Measurements from ENCODE around the gene MYH16.
"Not testable (repeated sequence)": the region's sequence is repeated elsewhere in the genome, so short reads cannot be mapped to it uniquely, and the experiment has no call there.

MYH16 gene

GRCh38 chr7:99275496-99275895 is 2.9 kb downstream of the MYH16 start:
- H3K27me3 Mint-ChIP-seq = no peaks in the 10 kb centered on the region
- no peaks in the 10 kb centered on the region for H3K36me3 Mint-ChIP-seq
- H3K27ac Mint-ChIP-seq = no peak overlapping the region
- H3K4me1 Mint-ChIP-seq = peaks cover 13% of the 10 kb centered on the region
- H3K9me3 Mint-ChIP-seq = no peaks in the 10 kb centered on the region
- H3K4me3 Mint-ChIP-seq = no peak overlapping the region

- H3K4me1 Mint-ChIP-seq = peaks cover 13% of the 10 kb centered on the region
- no peaks in the 10 kb centered on the region for H3K36me3 Mint-ChIP-seq
- no peak overlapping the region for H3K27ac Mint-ChIP-seq
- no peaks in the 10 kb centered on the region for H3K27me3 Mint-ChIP-seq
- H3K4me3 Mint-ChIP-seq = no peak overlapping the region
- H3K9me3 Mint-ChIP-seq = no peaks in the 10 kb centered on the region
These were observed 5.5 kb downstream of the MYH16 start for GRCh38 chr7:99278180-99278579.

- H3K36me3 Mint-ChIP-seq, H3K4me3 Mint-ChIP-seq, H3K9me3 Mint-ChIP-seq, H3K4me1 Mint-ChIP-seq, H3K27ac Mint-ChIP-seq, H3K27me3 Mint-ChIP-seq: not testable (repeated sequence)
These were observed 11.5 kb downstream of the MYH16 start for GRCh38 chr7:99284165-99284564.

- no peaks in the 10 kb centered on the region for H3K4me1 Mint-ChIP-seq
- no peaks in the 10 kb centered on the region for H3K9me3 Mint-ChIP-seq
- no peak overlapping the region for H3K4me3 Mint-ChIP-seq
- no peaks in the 10 kb centered on the region for H3K36me3 Mint-ChIP-seq
- no peaks in the 10 kb centered on the region for H3K27me3 Mint-ChIP-seq
- H3K27ac Mint-ChIP-seq = no peak overlapping the region
These were observed 15.3 kb downstream of the MYH16 start for GRCh38 chr7:99287779-99288534.

- no peaks in the 10 kb centered on the region for H3K36me3 Mint-ChIP-seq
- H3K4me1 Mint-ChIP-seq = no peaks in the 10 kb centered on the region
- H3K9me3 Mint-ChIP-seq = no peaks in the 10 kb centered on the region
- no peak overlapping the region for H3K4me3 Mint-ChIP-seq
- H3K27ac Mint-ChIP-seq = no peak overlapping the region
- H3K27me3 Mint-ChIP-seq = no peaks in the 10 kb centered on the region
These were observed 16.5 kb downstream of the MYH16 start for GRCh38 chr7:99289185-99289584.

- not testable (repeated sequence) for H3K4me1 Mint-ChIP-seq
These were observed 17.5 kb downstream of the MYH16 start for GRCh38 chr7:99290148-99290547.

GRCh38 chr7:99290980-99291607 is 18.5 kb downstream of the MYH16 start:
- no peaks in the 10 kb centered on the region for H3K27me3 Mint-ChIP-seq
- no peak overlapping the region for H3K27ac Mint-ChIP-seq

More at GRCh38 chr7:99290148-99290547, 17.5 kb downstream of the MYH16 start:
- not testable (repeated sequence) for H3K4me3 Mint-ChIP-seq, H3K36me3 Mint-ChIP-seq, H3K27me3 Mint-ChIP-seq, H3K27ac Mint-ChIP-seq, H3K9me3 Mint-ChIP-seq

GRCh38 chr7:99292127-99292526 is 19.5 kb downstream of the MYH16 start:
- Mint-ChIP-seq H3K27me3 (no peaks in the 10 kb centered on the region), H3K36me3 (no peaks in the 10 kb centered on the region), H3K4me1 (no peaks in the 10 kb centered on the region)

More at GRCh38 chr7:99290980-99291607, 18.5 kb downstream of the MYH16 start:
- Mint-ChIP-seq H3K36me3 (no peaks in the 10 kb centered on the region), H3K4me1 (no peaks in the 10 kb centered on the region), H3K9me3 (no peaks in the 10 kb centered on the region), H3K4me3 (no peak overlapping the region)

GRCh38 chr7:99293167-99293566 is 20.5 kb downstream of the MYH16 start:
- H3K27ac Mint-ChIP-seq = no peak overlapping the region
- H3K27me3 Mint-ChIP-seq = no peaks in the 10 kb centered on the region
- H3K4me1 Mint-ChIP-seq = no peaks in the 10 kb centered on the region
- no peak overlapping the region for H3K4me3 Mint-ChIP-seq
- H3K36me3 Mint-ChIP-seq = no peaks in the 10 kb centered on the region
- H3K9me3 Mint-ChIP-seq = no peaks in the 10 kb centered on the region

More at GRCh38 chr7:99292127-99292526, 19.5 kb downstream of the MYH16 start:
- no peaks in the 10 kb centered on the region for H3K9me3 Mint-ChIP-seq
- no peak overlapping the region for H3K4me3 Mint-ChIP-seq
- H3K27ac Mint-ChIP-seq = no peak overlapping the region

GRCh38 chr7:99293650-99294049 is 21.0 kb downstream of the MYH16 start:
- Mint-ChIP-seq H3K4me3 (no peak overlapping the region), H3K4me1 (no peaks in the 10 kb centered on the region), H3K9me3 (no peaks in the 10 kb centered on the region), H3K27ac (no peak overlapping the region), H3K36me3 (no peaks in the 10 kb centered on the region), H3K27me3 (no peaks in the 10 kb centered on the region)

GRCh38 chr7:99296471-99296870 is 23.8 kb downstream of the MYH16 start:
- no peaks in the 10 kb centered on the region for H3K9me3 Mint-ChIP-seq
- H3K27me3 Mint-ChIP-seq = no peaks in the 10 kb centered on the region

GRCh38 chr7:99301496-99301895 is 28.9 kb downstream of the MYH16 start:
- H3K27ac Mint-ChIP-seq = no peak overlapping the region
- no peaks in the 10 kb centered on the region for H3K27me3 Mint-ChIP-seq
- no peaks in the 10 kb centered on the region for H3K36me3 Mint-ChIP-seq
- no peak overlapping the region for H3K4me3 Mint-ChIP-seq
- H3K4me1 Mint-ChIP-seq = no peaks in the 10 kb centered on the region
- H3K9me3 Mint-ChIP-seq = no peaks in the 10 kb centered on the region

More at GRCh38 chr7:99296471-99296870, 23.8 kb downstream of the MYH16 start:
- Mint-ChIP-seq H3K4me3 (no peak overlapping the region), H3K27ac (no peak overlapping the region), H3K36me3 (no peaks in the 10 kb centered on the region), H3K4me1 (no peaks in the 10 kb centered on the region)

GRCh38 chr7:99305473-99306260 is 33.0 kb downstream of the MYH16 start:
- Mint-ChIP-seq H3K27me3 (peaks cover 2% of the 10 kb centered on the region), H3K36me3 (no peaks in the 10 kb centered on the region), H3K9me3 (no peaks in the 10 kb centered on the region), H3K4me1 (no peaks in the 10 kb centered on the region), H3K27ac (no peak overlapping the region), H3K4me3 (no peak overlapping the region)

GRCh38 chr7:99308461-99309074 is 35.9 kb downstream of the MYH16 start:
- Mint-ChIP-seq H3K4me3 (no peak overlapping the region), H3K9me3 (no peaks in the 10 kb centered on the region), H3K27me3 (peaks cover 2% of the 10 kb centered on the region), H3K4me1 (no peaks in the 10 kb centered on the region), H3K36me3 (no peaks in the 10 kb centered on the region), H3K27ac (no peak overlapping the region)

GRCh38 chr7:99309111-99309510 is 36.5 kb downstream of the MYH16 start:
- Mint-ChIP-seq H3K27ac (no peak overlapping the region), H3K4me1 (no peaks in the 10 kb centered on the region), H3K4me3 (no peak overlapping the region), H3K27me3 (peaks cover 2% of the 10 kb centered on the region), H3K9me3 (no peaks in the 10 kb centered on the region), H3K36me3 (no peaks in the 10 kb centered on the region)

Measured in activated naive CD4-positive, alpha-beta T cell treated with anti-CD3 and anti-CD28 coated beads, Interleukin-2, amount 50 U/mL, for 24 hours (primary cell).